SK-N-MC (cell line): ENCODE results near the gene CDKN2AIP.

Source experiments
- DNase-seq: peaks from one replicate; pipeline ENCODE4 v3.0.0-alpha.2; 2011; ENCODE audit warnings: low read depth, low spot score
- H3K27ac ChIP-seq: fragments of 200-600 bp; sonication (generic); 2 replicates; pipeline ENCODE4 v1.5.1; 2016; ENCODE audit warnings: mixed run types
- H3K36me3 ChIP-seq: fragments of 200-600 bp; sonication (generic); 2 replicates; pipeline ENCODE4 v1.6.1; 2017; ENCODE audit warnings: antibody characterized with exemption, low read length, mixed read lengths; ENCODE audit not compliant: insufficient read depth
- H3K4me3 ChIP-seq: fragments of 200-600 bp; sonication (generic); 2 replicates; pipeline ENCODE4 v1.5.1; 2016
- H3K9ac ChIP-seq: fragments of 200-600 bp; sonication (generic); 2 replicates; pipeline ENCODE4 v1.8.0; 2017; ENCODE audit warnings: mixed run types, mixed read lengths; ENCODE audit not compliant: insufficient read length
- H3K9me3 ChIP-seq: fragments of 200-600 bp; sonication (generic); 2 replicates; pipeline ENCODE4 v1.6.1; 2017; ENCODE audit warnings: low read depth, mild to moderate bottlenecking, antibody characterized with exemption, low read length, moderate library complexity, mixed read lengths
- EZH2 ChIP-seq: fragments of 200-600 bp; sonication (generic); IDR thresholded peaks from one replicate; pipeline ENCODE4 v1.6.1; 2017; ENCODE audit warnings: antibody characterized with exemption
- FOXP2 ChIP-seq: optimal IDR thresholded peaks from 2 replicates; pipeline ENCODE3; 2011; ENCODE audit warnings: mild to moderate bottlenecking, moderate library complexity; ENCODE audit not compliant: insufficient read depth; ENCODE audit errors: extremely low read length, control extremely low read depth
- POLR2AphosphoS5 ChIP-seq: IDR thresholded peaks from 2 replicates; pipeline ENCODE4 v1.6.1; 2012; ENCODE audit warnings: mild to moderate bottlenecking, low read depth, low read length, borderline replicate concordance

CDKN2AIP gene

GRCh38 chr4:183444214-183445096, at the start of gene CDKN2AIP:
TSS of gene CDKN2AIP (plus strand) at chr4:183444636. CDS start at chr4:183444798, 162 bp downstream.
- Histone ChIP-seq H3K9ac (peak within 1 kb of the TSS; percentile 97), H3K36me3 (peaks cover 38% of the 10 kb centered on the region), H3K9me3 (no peaks in the 10 kb centered on the region), H3K27ac (peak within 1 kb of the TSS; percentile 87), H3K4me3 (peak within 1 kb of the TSS; percentile 90)
- TF ChIP-seq FOXP2, result no peak
- peak; percentile 92 for TF ChIP-seq POLR2AphosphoS5
- no peak for TF ChIP-seq EZH2
- DNase-seq, result no peak

GRCh38 chr4:183395395-183395794, 49.0 kb upstream of the CDKN2AIP start:
- no peaks in the 10 kb centered on the region for H3K36me3 ChIP-seq
- no peak for TF ChIP-seq POLR2AphosphoS5
- TF ChIP-seq FOXP2, result no peak
- TF ChIP-seq EZH2, result no peak
- H3K9ac ChIP-seq, result no peak overlapping the region
- no peak for DNase-seq
- no peaks in the 10 kb centered on the region for H3K9me3 ChIP-seq
- H3K4me3 ChIP-seq, result no peak overlapping the region
- H3K27ac ChIP-seq, result no peak overlapping the region

- Histone ChIP-seq H3K9me3 (no peaks in the 10 kb centered on the region), H3K36me3 (no peaks in the 10 kb centered on the region), H3K4me3 (no peak overlapping the region), H3K9ac (no peak overlapping the region), H3K27ac (0 out of 2 replicates have a peak overlapping the region, but pooled peaks have one; percentile 40)
- TF ChIP-seq EZH2 (no peak), POLR2AphosphoS5 (no peak), FOXP2 (no peak)
- DNase-seq, result no peak
Observed at GRCh38 chr4:183396227-183396637, 48.2 kb upstream of the CDKN2AIP start.

GRCh38 chr4:183397741-183398297, 46.6 kb upstream of the CDKN2AIP start:
- DNase-seq, result no peak
- Histone ChIP-seq H3K36me3 (no peaks in the 10 kb centered on the region), H3K9ac (peak overlapping the region; percentile 59), H3K4me3 (no peak overlapping the region; the same call in 1 of the 2 replicates), H3K27ac (peak overlapping the region; percentile 95), H3K9me3 (no peaks in the 10 kb centered on the region)
- TF ChIP-seq POLR2AphosphoS5 (no peak), EZH2 (no peak), FOXP2 (no peak)

GRCh38 chr4:183398298-183399125, 45.9 kb upstream of the CDKN2AIP start:
- H3K9me3 ChIP-seq, result no peaks in the 10 kb centered on the region
- DNase-seq, result no peak
- peak overlapping the region; percentile 95 for H3K27ac ChIP-seq
- peak overlapping the region; percentile 59 for H3K9ac ChIP-seq
- H3K36me3 ChIP-seq, result no peaks in the 10 kb centered on the region
- TF ChIP-seq FOXP2, result no peak
- TF ChIP-seq POLR2AphosphoS5, result peak; percentile 26
- H3K4me3 ChIP-seq, result peak overlapping the region; percentile 49

GRCh38 chr4:183399126-183399522, 45.3 kb upstream of the CDKN2AIP start:
- DNase-seq, result no peak
- Histone ChIP-seq H3K9me3 (no peaks in the 10 kb centered on the region), H3K36me3 (no peaks in the 10 kb centered on the region), H3K27ac (peak overlapping the region; percentile 95), H3K4me3 (peak overlapping the region; percentile 49), H3K9ac (peak overlapping the region; percentile 59)
- TF ChIP-seq POLR2AphosphoS5 (no peak), FOXP2 (no peak), EZH2 (no peak)

- DNase-seq, result no peak
- peak overlapping the region; percentile 95 for H3K27ac ChIP-seq
- H3K9me3 ChIP-seq, result no peaks in the 10 kb centered on the region
- peak overlapping the region; percentile 35; the same call in 1 of the 2 replicates for H3K4me3 ChIP-seq
- H3K9ac ChIP-seq, result peak overlapping the region; percentile 59
- TF ChIP-seq EZH2 (no peak), FOXP2 (no peak), POLR2AphosphoS5 (no peak)
- no peaks in the 10 kb centered on the region for H3K36me3 ChIP-seq
Observed at GRCh38 chr4:183399616-183400015, 44.8 kb upstream of the CDKN2AIP start.

- peak; percentile 69 for DNase-seq
- H3K27ac ChIP-seq, result peak overlapping the region; percentile 95
- H3K9me3 ChIP-seq, result no peaks in the 10 kb centered on the region
- peak overlapping the region; percentile 35; the same call in 1 of the 2 replicates for H3K4me3 ChIP-seq
- H3K36me3 ChIP-seq, result no peaks in the 10 kb centered on the region
- TF ChIP-seq POLR2AphosphoS5 (peak; percentile 62; the same call in 1 of the 2 replicates), FOXP2 (no peak)
- peak overlapping the region; percentile 59 for H3K9ac ChIP-seq
Observed at GRCh38 chr4:183400035-183400434, 44.4 kb upstream of the CDKN2AIP start.
